Peyer's patch (tissue), 4 donors: ENCODE data around the gene PLSCR3. TPM values are rescaled to one million over a fixed set of nuclear protein-coding genes. Genes with fewer than 3 reads are reported as not detected.

Experiments
- DNase-seq, 3 donors: peaks; one replicate each; pipeline ENCODE4 v3.0.0-alpha.2; 2017 to 2019
- H3K27ac ChIP-seq, 4 donors: fragments of 200-600 bp; sonication (generic); one replicate each; pipeline ENCODE4 v1.5.1; 2016 to 2019
- H3K27me3 ChIP-seq, 2 donors: fragments of 200-600 bp; sonication (generic); one replicate each; pipeline ENCODE4 v1.5.1; 2019
- H3K36me3 ChIP-seq, 3 donors: fragments of 200-600 bp; sonication (generic); one replicate each; pipeline ENCODE4 v1.5.1; 2016 to 2019
- H3K4me1 ChIP-seq, 4 donors: fragments of 200-600 bp; sonication (generic); one replicate each; pipeline ENCODE4 v1.5.1; 2016 to 2019
- H3K4me3 ChIP-seq, 4 donors: fragments of 200-600 bp; sonication (generic); 1 replicate in 3 of 4; 2 replicates in 1 of 4; pipeline ENCODE4 v1.5.1; 2016 to 2019; ENCODE audit warnings: mild to moderate bottlenecking in 1 of 4
- H3K9me3 ChIP-seq, 4 donors: fragments of 200-600 bp; sonication (generic); one replicate each; pipeline ENCODE4 v1.5.1; 2016 to 2019; ENCODE audit warnings: mild to moderate bottlenecking in 1 of 4
- CTCF ChIP-seq, 6 experiments: fragments of 450-650 bp in 4 of 6; fragments of 200-600 bp in 2 of 6; sonication (generic) in 1 of 6; IDR thresholded peaks; one replicate each; pipeline ENCODE4 v1.5.1; 2017 to 2019; ENCODE audit warnings: antibody characterized with exemption in 6 of 6, mild to moderate bottlenecking in 3 of 6, moderate library complexity in 1 of 6
- POLR2A ChIP-seq, 2 donors: fragments of 450-650 bp; IDR thresholded peaks; one replicate each; pipeline ENCODE4 v1.5.1; 2017; ENCODE audit warnings: antibody characterized with exemption in 2 of 2, mild to moderate bottlenecking in 2 of 2, moderate library complexity in 2 of 2
- total RNA-seq, 4 donors: library from RNA; depleted of rRNA; stranded (reverse); fragments of >200 nt; gene quantifications; one replicate each; pipeline ENCODE4 v1.1.0, GENCODE V29; 2016

PLSCR3 gene
- total RNA-seq, 4 donors from 2014 or later, result 10.7 to 38.8 (median 21.9) TPM

DNA sequence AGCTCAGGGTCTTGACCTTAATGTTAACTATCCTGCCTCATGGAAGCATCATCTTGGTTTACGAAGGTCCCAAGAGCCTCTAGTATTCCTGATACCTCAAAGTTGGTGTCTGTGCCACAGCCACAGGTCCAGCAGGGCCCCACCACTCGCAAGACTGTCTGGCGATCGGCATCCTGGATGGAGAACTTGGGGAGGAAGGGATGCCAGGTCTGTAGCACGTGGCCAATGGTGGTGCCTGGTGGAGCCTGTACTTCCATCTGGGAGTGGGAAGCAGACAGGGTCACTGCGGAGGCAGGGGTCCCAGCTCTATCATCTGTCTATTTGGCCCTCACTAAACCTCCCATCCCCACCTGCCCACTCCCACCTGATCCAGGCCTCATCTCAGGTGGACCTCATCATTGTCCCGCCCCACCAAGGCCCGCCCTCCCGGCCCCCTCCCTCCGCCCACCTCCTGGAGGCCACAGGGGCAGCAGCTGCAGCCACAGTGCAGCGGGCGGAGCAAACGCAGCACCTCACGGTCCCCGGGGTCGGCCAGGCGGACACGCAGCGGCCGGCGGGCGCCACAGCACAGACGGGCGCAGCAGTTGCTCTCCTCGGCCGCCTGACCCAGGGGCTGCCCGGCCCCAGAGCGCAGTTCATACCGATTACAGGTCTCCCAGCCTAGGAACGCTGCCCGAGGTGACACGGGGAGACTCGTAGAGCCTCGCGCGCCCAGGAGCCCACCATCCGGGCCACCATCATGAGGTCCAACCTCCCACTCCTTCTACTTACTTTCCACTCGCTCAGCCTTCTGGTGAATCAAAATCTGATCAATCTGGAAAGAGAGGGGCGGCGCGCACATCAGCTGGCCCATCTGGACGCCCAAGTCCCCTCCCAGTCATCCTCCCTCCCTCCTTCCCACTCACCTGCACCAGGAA is 1.4 kb downstream of the PLSCR3 start:
- H3K27ac ChIP-seq, result peak overlapping the region in 1 of 4 donors; percentile 96

DNA sequence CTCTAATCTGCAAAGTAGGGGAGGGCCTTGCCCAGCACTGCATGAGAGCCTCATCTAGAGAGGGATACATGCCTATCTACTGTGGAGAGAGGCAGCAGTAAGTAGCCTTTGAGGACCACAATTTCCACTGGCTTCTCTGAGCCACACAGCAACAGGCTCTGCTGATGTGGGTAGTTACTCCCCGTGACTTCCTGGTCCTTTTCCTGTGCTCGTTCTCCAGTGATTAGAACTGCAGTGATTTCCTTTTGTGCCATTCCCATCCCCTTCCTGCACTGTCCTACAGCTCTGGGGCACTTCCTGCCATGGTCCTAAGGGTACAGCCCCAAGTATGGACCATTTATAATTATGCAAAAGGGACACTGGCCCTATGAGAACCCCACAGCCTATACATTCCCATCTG is 3.0 kb downstream of the PLSCR3 start:
- DNase-seq, result no peak
- H3K27me3 ChIP-seq, result no peaks in the 10 kb centered on the region
- peaks cover 0 to 16% (median 6%) of the 10 kb centered on the region in 4 donors for H3K4me1 ChIP-seq
- no peaks in the 10 kb centered on the region for H3K9me3 ChIP-seq
- H3K4me3 ChIP-seq, result no peak overlapping the region
- TF ChIP-seq POLR2A (IDR thresholded peaks at IDR 0.05) (no peak), CTCF (IDR thresholded peaks at IDR 0.05) (no peak)
- no peak overlapping the region for H3K27ac ChIP-seq
- H3K36me3 ChIP-seq, result peaks cover 0 to 42% (median 0%) of the 10 kb centered on the region in 3 donors

More for the DNA sequence above, 1.4 kb downstream of the PLSCR3 start:
- no peak for TF ChIP-seq POLR2A (IDR thresholded peaks at IDR 0.05)
- TF ChIP-seq CTCF (IDR thresholded peaks at IDR 0.05), result no peak
- H3K4me3 ChIP-seq, result peak overlapping the region; percentile 74 to 86 (median 80)
- H3K4me1 ChIP-seq, result peaks cover 0 to 16% (median 6%) of the 10 kb centered on the region in 4 donors
- no peak for DNase-seq
- H3K9me3 ChIP-seq, result no peaks in the 10 kb centered on the region
- H3K36me3 ChIP-seq, result peaks cover 0 to 33% (median 0%) of the 10 kb centered on the region in 3 donors
- no peaks in the 10 kb centered on the region for H3K27me3 ChIP-seq

- no peak for DNase-seq
- peaks cover 0 to 15% (median 6%) of the 10 kb centered on the region in 4 donors for H3K4me1 ChIP-seq
- H3K27me3 ChIP-seq, result no peaks in the 10 kb centered on the region
- H3K4me3 ChIP-seq, result no peak overlapping the region
- no peak overlapping the region for H3K27ac ChIP-seq
- TF ChIP-seq CTCF (IDR thresholded peaks at IDR 0.05) (no peak), POLR2A (IDR thresholded peaks at IDR 0.05) (no peak)
- no peaks in the 10 kb centered on the region for H3K9me3 ChIP-seq
- H3K36me3 ChIP-seq, result peaks cover 0 to 46% (median 0%) of the 10 kb centered on the region in 3 donors
Observed at GRCh38 chr17:7389924-7390910, 4.1 kb downstream of the PLSCR3 start.

DNA sequence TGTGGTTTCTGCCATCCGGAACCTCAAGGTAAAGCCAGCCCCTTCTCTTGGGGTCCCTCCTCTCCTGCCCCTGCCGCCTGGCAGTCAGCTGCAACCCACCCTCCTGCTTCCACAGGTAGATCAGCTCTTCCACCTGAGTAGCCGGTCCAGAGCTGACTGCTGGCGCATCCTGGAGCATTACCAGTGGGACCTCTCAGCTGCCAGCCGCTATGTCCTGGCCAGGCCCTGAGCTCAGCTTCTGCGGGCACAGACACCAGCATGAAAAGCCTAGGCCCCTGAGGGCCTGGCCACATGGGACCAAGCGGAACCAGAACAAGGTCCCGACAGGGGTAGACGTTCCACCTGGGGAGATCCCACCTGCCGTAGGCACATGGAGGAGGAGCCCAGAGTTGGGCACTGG is 5.5 kb downstream of the PLSCR3 start:
- H3K27ac ChIP-seq, result no peak overlapping the region
- DNase-seq, result no peak
- H3K27me3 ChIP-seq, result no peaks in the 10 kb centered on the region
- H3K4me3 ChIP-seq, result no peak overlapping the region
- peaks cover 0 to 46% (median 0%) of the 10 kb centered on the region in 3 donors for H3K36me3 ChIP-seq
- H3K9me3 ChIP-seq, result no peaks in the 10 kb centered on the region
- TF ChIP-seq CTCF (IDR thresholded peaks at IDR 0.05), result no peak
- TF ChIP-seq POLR2A (IDR thresholded peaks at IDR 0.05), result no peak
- peaks cover 0 to 15% (median 6%) of the 10 kb centered on the region in 4 donors for H3K4me1 ChIP-seq

DNA sequence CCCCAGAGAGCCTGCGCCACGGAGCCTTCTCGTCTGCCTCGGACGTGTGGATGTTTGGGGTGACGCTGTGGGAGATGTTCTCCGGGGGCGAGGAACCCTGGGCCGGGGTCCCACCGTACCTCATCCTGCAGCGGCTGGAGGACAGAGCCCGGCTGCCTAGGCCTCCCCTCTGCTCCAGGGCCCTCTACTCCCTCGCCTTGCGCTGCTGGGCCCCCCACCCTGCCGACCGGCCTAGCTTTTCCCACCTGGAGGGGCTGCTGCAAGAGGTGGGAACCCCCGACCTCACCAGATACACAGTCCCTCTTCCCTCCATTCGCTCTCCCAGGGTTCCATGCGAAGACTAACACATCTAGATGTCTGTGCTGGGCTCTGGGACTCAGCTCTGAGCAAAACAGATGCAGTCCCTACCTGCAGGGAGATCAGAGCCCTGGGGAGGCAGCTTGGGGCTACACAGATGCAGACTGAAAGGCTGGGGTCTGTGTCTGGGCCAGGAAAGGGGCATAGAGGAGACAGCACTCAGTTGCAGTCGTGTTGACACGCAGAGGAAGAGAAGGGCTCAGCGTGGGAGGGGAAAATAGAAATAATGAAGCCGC is 9.7 kb downstream of the PLSCR3 start:
- Histone ChIP-seq H3K27ac (peak overlapping the region; percentile 61 to 87 (median 74)), H3K4me1 (peaks cover 0 to 17% (median 7%) of the 10 kb centered on the region in 4 donors), H3K4me3 (peak overlapping the region; percentile 46 to 61 (median 51)), H3K27me3 (no peaks in the 10 kb centered on the region), H3K36me3 (peaks cover 0 to 28% (median 0%) of the 10 kb centered on the region in 3 donors), H3K9me3 (no peaks in the 10 kb centered on the region)
- DNase-seq, result no peak
- TF ChIP-seq POLR2A (IDR thresholded peaks at IDR 0.05), result no peak
- no peak for TF ChIP-seq CTCF (IDR thresholded peaks at IDR 0.05)
